Stimulated activated CD8-positive, alpha-beta memory T cell treated with anti-CD3 and anti-CD28 coated beads, Interleukin-15, amount 100 ng/mL, for 24 hours (primary cell): ENCODE results near the gene COL27A1.

Experiments used
- DNase-seq: peaks from one replicate; pipeline ENCODE4 v3.0.0-alpha.2; 2020; ENCODE audit warnings: low read depth

Gene COL27A1

DNA sequence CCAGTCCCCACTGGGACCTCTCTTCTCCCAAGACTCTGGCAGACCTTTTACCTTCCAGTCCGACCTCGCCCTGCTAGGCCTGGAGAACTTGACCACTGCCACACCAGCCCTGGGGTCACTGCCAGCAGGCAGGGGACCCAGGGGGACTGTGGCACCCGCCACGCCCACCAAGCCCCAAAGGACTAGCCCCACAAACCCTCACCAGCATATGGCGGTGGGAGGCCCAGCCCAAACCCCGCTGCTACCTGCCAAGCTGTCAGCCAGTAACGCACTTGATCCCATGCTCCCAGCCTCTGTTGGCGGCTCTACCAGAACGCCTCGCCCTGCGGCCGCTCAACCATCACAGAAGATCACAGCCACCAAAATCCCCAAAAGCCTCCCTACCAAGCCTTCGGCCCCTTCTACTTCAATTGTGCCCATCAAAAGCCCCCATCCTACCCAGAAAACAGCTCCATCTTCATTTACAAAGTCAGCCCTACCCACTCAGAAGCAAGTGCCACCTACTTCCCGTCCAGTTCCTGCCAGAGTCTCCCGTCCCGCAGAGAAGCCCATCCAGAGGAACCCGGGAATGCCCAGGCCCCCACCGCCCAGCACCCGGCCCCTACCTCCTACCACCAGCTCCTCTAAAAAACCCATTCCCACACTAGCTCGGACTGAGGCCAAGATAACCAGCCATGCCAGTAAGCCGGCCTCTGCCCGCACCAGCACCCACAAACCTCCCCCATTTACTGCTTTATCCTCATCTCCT is 13.1 kb downstream of the COL27A1 start:
- no peak for DNase-seq

DNA sequence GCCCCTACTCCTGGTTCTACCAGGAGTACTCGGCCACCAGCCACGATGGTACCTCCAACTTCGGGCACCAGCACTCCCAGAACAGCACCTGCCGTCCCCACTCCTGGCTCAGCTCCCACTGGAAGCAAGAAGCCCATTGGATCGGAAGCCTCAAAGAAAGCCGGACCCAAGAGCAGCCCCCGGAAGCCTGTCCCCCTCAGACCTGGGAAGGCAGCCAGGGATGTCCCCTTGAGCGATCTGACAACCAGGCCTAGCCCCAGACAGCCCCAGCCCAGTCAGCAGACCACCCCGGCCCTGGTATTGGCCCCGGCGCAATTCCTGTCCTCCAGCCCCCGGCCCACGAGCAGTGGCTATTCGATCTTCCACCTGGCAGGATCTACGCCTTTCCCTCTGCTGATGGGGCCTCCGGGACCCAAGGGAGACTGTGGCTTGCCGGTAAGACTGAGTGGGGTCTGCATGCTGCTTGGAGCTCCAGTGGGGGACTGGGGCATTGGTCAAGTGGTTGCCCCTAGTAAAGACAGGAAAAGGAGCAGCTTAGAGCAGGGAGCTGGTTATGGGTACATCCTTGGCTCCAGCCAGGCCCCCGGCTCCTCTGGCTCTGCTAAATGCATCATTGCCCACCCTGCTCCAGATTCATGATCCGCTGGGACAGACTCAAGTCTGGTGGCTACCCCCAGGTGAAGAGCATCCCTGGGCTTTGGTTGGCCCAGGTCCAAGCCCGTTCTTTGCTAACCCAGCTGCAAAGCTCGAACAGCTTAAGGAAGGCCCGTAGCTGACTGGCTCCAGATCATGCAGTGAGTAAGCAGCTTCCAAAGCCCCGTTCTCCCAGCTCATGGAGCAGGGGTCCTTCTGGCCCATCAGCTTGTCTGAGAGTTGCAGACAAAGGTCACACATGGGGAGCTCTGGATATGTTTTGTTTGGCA is 14.0 kb downstream of the COL27A1 start:
- DNase-seq = no peak

DNA sequence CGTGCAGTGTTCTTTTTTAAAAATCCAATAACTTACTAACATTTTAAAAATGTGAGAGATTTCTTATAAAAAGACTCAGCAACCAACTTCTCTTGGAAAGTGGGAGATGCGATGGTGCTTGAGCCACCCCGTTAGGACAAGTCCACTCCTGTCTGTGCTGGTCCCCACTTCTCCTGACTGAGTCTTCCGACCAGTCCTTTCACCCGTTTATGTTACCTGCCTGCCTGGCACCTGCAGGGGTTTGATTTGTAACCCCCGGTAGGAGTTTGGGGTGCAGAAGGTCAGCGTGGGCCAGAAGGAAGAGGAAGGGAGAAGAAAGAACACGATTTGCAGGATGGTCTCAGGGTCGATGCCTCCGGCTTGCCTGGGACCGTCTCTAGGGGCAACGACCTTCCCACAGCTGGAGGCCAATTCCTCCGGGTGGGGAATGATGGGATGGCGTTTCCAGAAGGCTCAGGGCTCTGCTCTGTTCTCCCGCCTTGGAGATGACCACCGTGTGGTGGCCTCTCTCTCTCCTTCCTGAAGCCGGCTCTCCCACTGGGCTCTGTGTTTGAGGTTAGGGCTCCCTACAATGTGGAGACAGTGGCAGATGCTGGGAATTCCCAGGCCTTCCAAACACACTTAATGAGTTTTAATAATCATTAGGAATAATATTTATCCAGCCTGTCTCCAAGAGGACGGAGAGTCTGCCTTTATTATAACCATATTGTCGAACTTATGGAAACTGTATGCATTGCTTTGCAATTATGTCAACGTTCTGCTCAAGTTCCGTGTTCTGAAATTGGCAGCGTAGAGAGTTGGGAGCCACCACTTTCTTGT is 14.8 kb downstream of the COL27A1 start:
- DNase-seq = no peak

DNA sequence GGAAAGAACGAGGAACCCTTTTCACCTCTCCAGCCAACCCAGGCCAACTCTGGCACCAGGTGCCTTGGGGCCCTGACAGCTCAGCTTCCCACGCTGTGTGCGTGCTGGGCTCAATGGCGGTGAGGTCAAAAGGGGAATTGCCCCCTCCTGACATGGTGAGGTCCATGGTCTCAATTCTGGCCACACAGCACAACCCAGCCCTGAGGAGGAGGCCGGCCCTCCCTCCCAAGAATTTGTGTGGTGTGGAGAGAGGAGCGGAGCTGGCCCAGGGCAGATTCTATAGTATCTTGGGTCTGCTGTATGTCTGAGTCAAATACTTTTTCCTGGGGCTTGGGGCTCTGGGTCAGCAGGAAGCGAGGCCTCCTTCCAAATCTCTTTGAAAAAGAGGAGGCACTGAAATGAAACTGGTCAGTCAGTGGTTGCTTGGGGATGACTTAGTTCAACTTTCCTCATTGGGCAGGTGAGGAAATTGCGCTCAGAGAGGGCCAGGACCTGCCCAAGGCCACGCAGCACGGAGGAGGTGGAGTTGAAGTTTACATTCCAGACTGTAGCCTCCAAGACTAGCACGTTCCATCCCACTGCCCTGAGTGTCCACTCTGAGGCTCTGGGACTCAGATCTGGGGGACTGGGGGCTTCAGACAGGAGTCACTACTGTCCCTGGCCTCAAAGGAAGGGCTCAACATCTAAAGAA is 15.6 kb downstream of the COL27A1 start:
- DNase-seq = no peak

DNA sequence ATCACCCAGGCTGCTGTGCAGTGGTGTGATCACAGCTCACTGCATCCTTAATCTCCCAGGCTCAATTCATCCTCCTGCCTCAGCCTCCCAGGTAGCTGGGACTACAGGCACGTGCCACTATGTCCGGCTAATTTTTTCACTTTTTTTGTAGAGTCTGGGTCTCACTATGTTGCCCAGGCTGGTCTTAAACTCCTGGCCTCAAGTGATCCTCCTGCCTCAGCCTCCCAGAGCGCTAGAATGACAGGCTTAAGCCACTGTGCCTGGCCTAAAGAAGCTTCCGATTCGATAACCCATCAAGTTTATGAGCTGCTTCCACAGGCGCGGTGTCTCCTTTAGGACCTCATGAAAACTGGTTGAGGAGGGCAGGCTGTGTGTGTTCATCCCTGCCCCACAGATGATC is 16.2 kb downstream of the COL27A1 start:
- DNase-seq = no peak

DNA sequence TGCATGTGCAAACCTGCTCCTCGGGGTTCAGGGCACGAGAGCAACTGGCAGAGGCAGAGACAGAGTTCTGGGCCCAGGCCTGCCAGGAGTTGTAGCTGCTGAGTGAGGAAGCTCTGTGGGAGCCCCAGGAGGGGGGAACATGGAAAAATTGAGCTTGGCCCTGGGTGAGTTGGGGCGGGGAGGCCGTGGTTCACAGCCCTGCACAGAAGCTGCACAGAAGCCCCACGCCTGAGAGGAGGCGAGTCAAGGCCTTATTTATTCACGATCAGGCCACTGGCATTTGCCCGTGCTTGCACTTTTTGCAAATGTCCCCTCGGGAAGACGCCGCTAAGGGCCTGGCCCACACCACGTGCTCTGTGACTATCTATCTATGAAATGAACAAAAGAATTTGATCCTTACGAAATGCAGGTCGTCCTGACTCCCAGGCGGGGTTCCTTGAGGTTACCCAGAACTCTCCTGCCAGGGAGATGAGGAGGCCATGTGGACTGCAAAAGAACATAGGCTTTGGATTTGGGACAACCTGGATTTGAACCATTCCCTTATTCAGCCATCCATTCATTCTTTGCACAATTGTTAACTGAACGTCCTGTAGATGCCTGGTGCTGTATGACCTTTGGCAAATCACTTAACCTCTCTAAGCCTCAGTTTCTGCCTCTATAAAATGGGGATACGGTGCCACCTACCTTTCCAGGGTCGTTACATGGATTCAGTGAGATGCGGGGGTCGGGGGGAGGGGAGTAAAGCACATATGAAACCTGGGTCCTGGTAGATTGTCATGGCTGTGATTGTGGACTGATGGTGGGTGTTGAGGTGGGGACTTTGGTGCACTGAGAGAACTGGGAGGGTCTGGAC is 17.9 kb downstream of the COL27A1 start:
- DNase-seq = no peak

DNA sequence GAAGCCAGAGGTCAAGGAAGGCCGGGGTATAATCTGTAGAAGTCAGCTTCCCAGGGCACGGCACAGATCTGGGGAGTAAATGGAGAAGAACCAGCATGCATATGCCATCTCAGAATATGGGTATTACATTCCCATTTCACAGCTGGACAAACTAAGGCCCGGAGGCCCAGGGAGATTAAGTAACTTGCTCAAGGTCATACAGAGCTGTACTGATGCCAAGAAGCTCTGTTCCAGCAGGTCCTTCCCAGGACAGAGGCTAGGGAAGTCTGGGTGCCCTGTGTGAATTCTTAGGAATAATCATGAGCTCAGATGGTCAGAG is 19.2 kb downstream of the COL27A1 start:
- no peak for DNase-seq

DNA sequence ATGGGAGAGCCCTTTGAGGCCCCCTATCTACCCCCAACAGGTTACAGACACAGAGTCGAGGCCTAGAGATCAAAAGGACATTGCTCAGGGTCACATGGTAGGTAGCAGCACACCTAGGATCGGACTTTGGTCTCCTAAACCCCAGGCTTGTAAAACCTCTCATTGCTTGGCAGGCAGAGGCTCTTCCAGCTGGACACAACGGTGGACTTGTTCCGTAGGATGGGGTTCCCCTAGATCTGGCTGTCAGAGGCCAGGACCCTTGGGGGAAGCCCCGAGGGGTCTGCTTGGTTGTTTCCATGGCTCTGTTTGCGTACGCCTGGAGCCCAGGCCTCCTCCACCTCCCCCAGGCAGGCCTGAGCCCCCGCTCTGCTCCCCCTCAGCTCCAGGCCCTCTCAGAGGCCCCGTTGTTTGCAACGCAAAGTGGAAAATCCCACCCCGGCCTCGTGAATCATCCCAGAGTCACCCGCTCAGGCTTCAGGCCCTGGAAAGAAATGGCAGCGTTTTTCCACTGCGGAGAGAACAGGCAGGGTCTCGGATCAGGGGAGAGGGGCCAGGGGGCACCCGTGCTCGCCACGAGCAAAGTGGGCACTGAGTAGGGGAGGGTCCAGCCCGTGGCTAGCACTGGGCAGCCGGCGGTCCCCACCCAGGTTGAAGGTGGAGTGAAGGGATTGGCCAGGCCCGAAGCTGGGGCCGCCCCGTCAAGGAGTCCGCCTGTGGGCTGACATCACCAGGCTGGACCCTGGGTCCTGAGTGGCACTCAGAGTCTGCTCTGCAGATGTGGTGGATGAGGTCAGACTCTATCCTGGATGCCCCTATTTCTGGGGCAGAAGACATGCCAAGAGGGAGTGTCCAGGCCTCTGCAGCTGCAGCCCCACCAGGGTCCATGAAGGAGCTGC is 19.8 kb downstream of the COL27A1 start:
- no peak for DNase-seq

DNA sequence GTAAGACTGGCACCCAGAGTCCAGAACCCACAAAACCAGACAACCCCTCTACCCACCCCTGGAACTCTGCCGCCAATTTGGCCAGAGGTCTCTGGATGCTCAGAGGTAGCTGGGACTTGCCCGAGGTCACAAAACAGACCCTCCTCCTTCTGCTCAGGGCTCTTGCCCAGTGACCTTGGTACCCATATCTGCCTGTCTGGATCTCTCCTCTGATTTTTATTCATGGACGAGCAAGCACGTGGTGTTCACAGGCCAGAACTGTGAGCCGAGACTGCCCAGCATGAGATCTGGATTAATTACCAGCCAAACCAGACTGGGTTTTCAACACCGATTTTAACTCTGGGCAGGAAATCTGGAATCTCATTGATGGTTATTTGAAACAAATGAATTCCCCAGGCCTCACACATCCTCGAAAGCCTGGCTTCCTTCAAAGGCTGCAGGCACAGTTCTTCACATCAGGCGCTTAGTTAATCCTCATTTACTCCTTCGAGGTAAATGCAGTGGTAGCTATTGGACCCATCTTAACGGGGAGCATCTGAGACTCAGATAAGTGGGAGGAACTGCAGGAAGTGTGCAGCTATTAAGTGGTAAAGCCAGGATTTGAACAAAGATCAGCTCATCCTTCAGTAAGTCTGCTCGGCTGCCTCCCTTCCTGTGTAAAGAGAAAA is 21.4 kb downstream of the COL27A1 start:
- no peak for DNase-seq

DNA sequence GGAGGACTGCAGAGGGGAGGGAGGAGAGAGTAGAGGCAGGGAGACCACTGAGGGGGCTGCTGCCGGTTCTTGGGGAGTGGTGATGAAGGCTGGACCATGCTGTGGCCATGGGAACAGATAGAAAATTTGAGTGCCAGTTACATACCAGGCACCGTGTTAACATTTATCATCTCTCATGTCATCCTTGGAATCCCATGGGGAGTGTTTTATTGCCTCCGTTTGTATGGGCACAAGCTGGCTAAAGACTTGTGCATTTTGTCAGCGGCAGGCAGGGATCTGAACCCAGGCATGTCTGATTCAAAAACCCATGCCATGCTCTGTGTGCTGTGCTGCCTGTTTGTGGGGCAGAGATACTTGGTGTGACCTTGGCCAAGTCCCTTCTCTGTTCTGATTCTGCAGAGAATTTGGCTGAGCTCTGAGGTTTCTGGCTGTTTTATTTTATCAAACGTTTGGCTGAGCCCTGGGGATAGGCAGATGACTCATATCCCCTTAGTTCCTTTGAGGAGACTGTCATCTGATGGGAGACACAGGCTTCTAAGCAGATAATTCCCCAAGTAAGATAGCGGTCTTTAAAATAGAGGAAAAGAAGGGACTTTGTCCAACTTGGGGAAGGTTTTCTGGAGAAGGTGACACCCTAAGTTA is 22.2 kb downstream of the COL27A1 start:
- DNase-seq = no peak

DNA sequence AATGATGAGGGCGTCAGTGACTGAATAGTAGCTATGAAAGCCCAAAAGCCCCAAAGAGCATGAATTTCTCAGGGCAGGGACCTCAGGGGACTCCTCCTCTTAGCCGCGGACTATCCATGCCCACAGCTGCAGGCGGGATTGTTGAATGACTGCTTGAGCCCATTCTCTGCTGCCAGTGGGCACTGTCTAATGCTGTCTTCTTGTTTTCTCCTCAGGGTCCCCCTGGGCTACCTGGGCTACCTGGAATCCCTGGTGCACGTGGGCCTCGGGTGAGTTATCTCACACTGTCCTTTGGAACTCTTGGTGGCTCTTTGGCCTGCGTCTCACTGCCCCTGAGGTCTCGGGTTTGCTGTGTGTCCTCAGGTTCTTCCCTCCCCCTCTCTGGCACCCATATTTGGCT is 22.7 kb downstream of the COL27A1 start:
- no peak for DNase-seq

DNA sequence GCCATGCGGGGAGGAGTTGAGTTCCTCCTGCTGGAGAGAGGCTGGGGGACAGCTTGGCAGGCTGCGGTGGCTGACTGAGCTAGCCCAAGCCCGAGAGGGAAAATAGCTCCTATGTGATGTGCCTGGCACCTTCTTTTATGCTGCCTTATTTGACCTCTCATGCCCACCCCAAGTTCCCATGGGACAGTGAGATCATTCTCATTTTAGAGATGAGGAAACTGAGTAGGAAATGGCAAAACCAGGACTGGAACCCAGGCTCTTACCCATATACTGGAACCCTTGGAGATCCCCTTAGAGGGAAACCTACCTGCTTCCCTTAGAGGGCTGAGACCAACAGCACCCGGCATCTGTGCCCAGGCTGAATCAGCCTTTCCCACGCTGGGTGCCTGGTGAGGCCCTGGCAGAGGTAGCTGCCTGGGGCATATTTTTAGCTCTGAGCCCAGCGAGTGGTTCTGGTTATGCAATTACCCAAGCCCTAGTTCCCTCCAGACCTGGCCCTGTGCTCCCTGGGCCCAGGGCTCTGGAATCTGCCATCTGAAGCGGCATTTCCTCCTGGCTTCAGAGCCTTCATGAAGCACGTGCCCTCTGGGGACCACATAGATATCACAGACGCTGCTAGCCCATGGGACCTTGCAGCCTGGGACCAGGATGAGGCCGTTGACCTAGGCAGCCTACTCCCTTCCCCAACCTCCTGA is 23.6 kb downstream of the COL27A1 start:
- no peak for DNase-seq

DNA sequence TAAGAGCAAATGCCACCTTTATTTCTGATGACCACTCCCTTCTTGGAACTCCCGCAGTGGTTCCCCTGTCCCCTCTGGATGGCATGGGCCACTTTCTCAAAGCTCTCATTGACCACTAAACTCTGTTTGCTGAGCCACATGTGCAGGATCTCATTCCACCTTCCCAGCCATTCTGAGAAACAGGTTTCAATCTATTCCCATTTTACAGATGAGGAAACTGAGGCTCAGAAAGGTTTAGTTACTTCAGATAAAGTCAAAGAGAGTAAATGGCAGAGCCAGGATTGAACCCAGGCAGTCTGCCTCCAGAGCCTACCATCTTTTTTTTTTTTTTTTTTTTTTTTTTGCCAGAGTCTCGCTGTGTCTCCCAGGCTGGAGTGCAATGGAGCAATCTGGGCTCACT is 24.2 kb downstream of the COL27A1 start:
- no peak for DNase-seq

DNA sequence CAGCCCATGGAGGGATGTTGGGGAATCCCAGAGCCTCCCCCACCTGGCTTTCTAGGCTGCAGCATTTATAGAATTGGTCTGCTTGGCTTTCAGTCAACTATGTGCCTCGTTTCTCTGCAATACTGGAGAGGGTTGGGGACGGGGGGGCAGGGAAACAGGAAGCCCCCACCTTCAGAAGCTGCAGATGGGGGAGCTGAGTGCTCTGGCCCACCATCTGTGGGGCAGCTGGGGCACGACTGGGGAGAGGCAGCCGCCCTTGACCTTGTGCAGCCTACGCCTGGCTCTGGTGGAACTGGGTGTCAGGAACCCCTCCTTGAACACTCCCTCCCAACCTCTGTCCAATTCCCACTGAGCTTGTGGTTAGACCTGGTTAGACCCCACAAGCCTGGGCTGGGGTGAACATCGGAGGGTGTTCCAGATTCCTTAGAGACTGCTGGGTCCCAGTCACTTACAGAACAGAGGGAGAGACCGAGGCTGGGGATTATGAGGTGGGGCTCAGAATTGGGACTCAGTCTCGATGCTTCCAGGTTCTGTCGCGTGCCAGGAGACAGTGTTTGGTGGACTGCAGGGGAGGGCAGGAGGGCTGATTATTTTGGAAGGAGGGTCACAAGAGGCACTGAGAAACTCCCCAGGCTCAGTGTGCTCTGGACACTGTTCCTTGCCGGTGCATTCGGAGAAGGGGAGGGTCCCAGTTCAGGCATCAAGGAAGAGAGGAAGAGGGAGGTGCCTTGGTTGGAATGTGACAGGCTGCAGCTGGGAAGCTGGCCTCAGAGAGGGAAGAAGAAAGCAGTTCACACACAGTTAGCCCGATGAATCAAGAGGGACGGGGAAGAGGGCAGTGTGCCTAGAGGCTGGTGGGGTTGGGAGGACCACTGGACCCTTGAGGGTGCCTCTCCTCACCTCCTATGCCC is 25.6 kb downstream of the COL27A1 start:
- DNase-seq = no peak

DNA sequence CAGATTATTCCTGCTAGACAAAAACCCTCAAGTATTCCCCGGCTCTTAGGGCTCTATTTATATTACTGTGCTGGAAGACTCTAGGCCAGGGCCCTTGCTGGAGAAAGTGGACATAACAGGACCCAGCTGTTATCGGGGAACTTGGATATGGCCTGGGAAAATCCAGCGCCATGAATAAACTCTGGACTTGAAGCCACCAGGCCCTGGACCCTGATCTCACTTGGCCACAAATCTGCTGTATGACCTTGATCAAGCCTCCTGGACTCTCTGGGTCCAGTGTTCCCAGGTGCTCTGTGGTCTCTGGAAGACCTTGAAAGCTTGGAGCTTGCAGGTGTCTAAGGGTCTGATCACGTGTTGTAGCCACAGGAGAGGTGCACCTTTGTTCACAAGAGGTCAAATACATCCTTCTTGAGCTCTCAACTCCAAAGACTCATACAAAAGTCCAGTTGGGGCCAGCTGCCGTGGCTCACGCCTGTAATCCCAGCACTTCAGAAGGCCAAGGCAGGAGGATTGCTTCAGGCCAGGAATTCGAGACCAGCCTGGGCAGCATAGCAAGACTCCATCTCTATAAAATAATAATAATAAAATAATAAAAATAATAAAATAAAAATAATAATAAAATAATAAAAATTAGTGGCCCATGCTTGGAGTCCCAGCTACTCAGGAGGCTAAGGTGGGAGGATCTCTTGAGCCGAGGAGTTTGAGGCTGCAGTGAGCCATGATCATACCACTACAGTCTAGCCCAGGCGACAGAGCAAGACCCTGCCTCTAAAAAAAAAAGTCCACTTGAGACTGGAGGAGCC is 26.5 kb downstream of the COL27A1 start:
- no peak for DNase-seq

DNA sequence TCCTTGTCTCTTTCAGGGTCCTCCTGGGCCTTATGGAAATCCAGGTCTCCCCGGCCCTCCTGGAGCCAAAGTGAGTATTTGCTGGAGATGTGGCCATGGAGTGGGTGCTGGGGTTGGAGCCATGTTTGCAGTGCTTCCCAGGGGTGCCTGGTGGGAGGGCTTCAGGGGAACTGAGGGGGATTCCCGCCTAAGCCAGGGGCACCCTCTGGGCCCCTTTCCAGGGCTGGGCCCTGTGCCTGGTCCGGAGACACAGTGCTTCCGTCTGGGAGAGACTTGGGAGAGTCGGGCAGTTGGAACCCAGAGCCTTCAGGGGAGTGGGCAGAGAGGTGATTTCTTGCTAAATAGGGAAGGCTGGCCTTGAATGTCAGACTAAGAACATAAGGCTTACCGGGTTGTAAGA is 27.7 kb downstream of the COL27A1 start:
- no peak for DNase-seq
